ENCODE results near the gene SLC66A2.

Gene SLC66A2

GRCh38 chr18:79903071-79903635 lies 48.3 kb downstream of the SLC66A2 start:
- Mint-ChIP-seq H3K27me3 (ENCODE audit: low read depth) (no peaks in the 10 kb centered on the region), H3K4me1 (peaks cover 9% of the 10 kb centered on the region), H3K27ac (no peak overlapping the region), H3K4me3 (no peak overlapping the region), H3K36me3 (ENCODE audit: low read depth) (peaks cover 60% of the 10 kb centered on the region), H3K9me3 (peaks cover 21% of the 10 kb centered on the region)
- TF ChIP-seq CTCF (IDR thresholded peaks at IDR 0.05; ENCODE audit: unreplicated experiment in 3 of 3), result no peak

GRCh38 chr18:79902640-79903039 lies 48.8 kb downstream of the SLC66A2 start:
- no peak overlapping the region for H3K27ac Mint-ChIP-seq
- H3K4me3 Mint-ChIP-seq, result no peak overlapping the region
- no peak for TF ChIP-seq CTCF (IDR thresholded peaks at IDR 0.05; ENCODE audit: unreplicated experiment in 3 of 3)
- peaks cover 9% of the 10 kb centered on the region for H3K4me1 Mint-ChIP-seq
- peaks cover 60% of the 10 kb centered on the region for H3K36me3 Mint-ChIP-seq (ENCODE audit: low read depth)
- peaks cover 3% of the 10 kb centered on the region for H3K27me3 Mint-ChIP-seq (ENCODE audit: low read depth)
- peaks cover 26% of the 10 kb centered on the region for H3K9me3 Mint-ChIP-seq

GRCh38 chr18:79902075-79902474 lies 49.4 kb downstream of the SLC66A2 start:
- H3K9me3 Mint-ChIP-seq, result peaks cover 31% of the 10 kb centered on the region
- H3K27me3 Mint-ChIP-seq (ENCODE audit: low read depth), result peaks cover 5% of the 10 kb centered on the region
- no peak for TF ChIP-seq CTCF (IDR thresholded peaks at IDR 0.05; ENCODE audit: unreplicated experiment in 3 of 3)
- peaks cover 9% of the 10 kb centered on the region for H3K4me1 Mint-ChIP-seq
- no peak overlapping the region for H3K4me3 Mint-ChIP-seq
- no peak overlapping the region for H3K27ac Mint-ChIP-seq
- peaks cover 62% of the 10 kb centered on the region for H3K36me3 Mint-ChIP-seq (ENCODE audit: low read depth)

- H3K27ac Mint-ChIP-seq, result no peak overlapping the region
- H3K4me1 Mint-ChIP-seq, result peaks cover 9% of the 10 kb centered on the region
- H3K27me3 Mint-ChIP-seq (ENCODE audit: low read depth), result peaks cover 5% of the 10 kb centered on the region
- no peak overlapping the region for H3K4me3 Mint-ChIP-seq
- no peak for TF ChIP-seq CTCF (IDR thresholded peaks at IDR 0.05; ENCODE audit: unreplicated experiment in 3 of 3)
- peaks cover 36% of the 10 kb centered on the region for H3K9me3 Mint-ChIP-seq
- peaks cover 62% of the 10 kb centered on the region for H3K36me3 Mint-ChIP-seq (ENCODE audit: low read depth)
These were observed 49.8 kb downstream of the SLC66A2 start for GRCh38 chr18:79901665-79902064.

- no peak for TF ChIP-seq CTCF (IDR thresholded peaks at IDR 0.05; ENCODE audit: unreplicated experiment in 3 of 3)
- peaks cover 5% of the 10 kb centered on the region for H3K27me3 Mint-ChIP-seq (ENCODE audit: low read depth)
- no peak overlapping the region for H3K27ac Mint-ChIP-seq
- H3K36me3 Mint-ChIP-seq (ENCODE audit: low read depth), result peaks cover 61% of the 10 kb centered on the region
- peaks cover 5% of the 10 kb centered on the region for H3K4me1 Mint-ChIP-seq
- peaks cover 40% of the 10 kb centered on the region for H3K9me3 Mint-ChIP-seq
- no peak overlapping the region for H3K4me3 Mint-ChIP-seq
These were observed 50.6 kb downstream of the SLC66A2 start for GRCh38 chr18:79900610-79901570.

Data from nephron (organoid).